ENCODE results near the gene WIPI1.

WIPI1 gene

DNA sequence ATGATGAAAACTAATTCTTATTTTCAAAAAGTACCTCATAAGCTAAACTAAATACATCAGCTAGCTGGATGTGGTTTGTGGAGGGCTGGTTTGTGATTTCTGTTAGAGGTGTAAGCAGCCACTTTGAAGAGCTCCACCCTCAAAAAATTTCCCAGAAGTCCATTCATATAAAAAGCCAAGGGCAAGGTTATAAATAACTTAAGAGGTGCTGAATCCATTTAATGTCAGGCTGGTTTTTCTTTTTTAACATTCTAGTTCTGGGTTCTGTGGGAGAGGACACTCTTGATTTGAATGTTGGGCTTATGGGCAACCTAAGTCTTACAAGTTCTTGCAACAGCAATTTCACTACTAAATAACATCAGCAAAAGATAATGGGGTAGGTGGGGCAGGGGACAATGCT is 3.4 kb upstream of the WIPI1 start:
- Histone ChIP-seq H2BK15ac (ENCODE audit: low read length) (no peak overlapping the region), H3K9me3 (replicated peaks in 1 of 2; ENCODE audit: control insufficient read depth in 2 of 2, insufficient read depth in 1 of 2, low read depth in 1 of 2, low read length in 2 of 2) (no peaks in the 10 kb centered on the region), H3K4me1 (ENCODE audit: control insufficient read depth in 2 of 2, insufficient read depth in 1 of 2, low read depth in 1 of 2, low read length in 2 of 2) (peaks cover 4 to 16% of the 10 kb centered on the region in 2 donors), H3K36me3 (replicated peaks in 1 of 2; ENCODE audit: control insufficient read depth in 2 of 2, insufficient read depth in 2 of 2, low read length in 2 of 2) (no peaks in the 10 kb centered on the region), H3K14ac (ENCODE audit: low read length) (no peak overlapping the region), H2BK12ac (ENCODE audit: low read length) (no peak overlapping the region), H2AFZ (ENCODE audit: low read length) (no peak overlapping the region), H3K23ac (ENCODE audit: low read depth, low read length, poor library complexity) (no peak overlapping the region), H3K9ac (ENCODE audit: low read depth, low read length, poor library complexity) (no peak overlapping the region), H4K91ac (ENCODE audit: low read depth, low read length, poor library complexity) (no peak overlapping the region), H3K4ac (ENCODE audit: low read length) (no peak overlapping the region), H3K18ac (ENCODE audit: low read length) (no peak overlapping the region), H3K27me3 (ENCODE audit: control insufficient read depth in 3 of 3, insufficient read depth in 3 of 3, low read depth in 1 of 3, low read length in 3 of 3) (peaks cover 0 to 9% (median 2%) of the 10 kb centered on the region in 3 experiments), H2BK5ac (ENCODE audit: low read length) (no peak overlapping the region), H3K4me3 (ENCODE audit: low read length in 2 of 2) (no peak overlapping the region), H3K4me2 (ENCODE audit: insufficient read depth, low read length, poor library complexity, severe bottlenecking) (no peak overlapping the region), H2AK5ac (ENCODE audit: low read depth, low read length) (no peak overlapping the region), H4K8ac (ENCODE audit: low read depth, low read length) (no peak overlapping the region), H3K27ac (replicated peaks; ENCODE audit: low read length) (no peak overlapping the region), H3K79me1 (ENCODE audit: low read depth, low read length) (no peaks in the 10 kb centered on the region), H2BK120ac (ENCODE audit: low read depth, low read length) (no peak overlapping the region)
- no peak for DNase-seq (ENCODE audit: low spot score)

DNA sequence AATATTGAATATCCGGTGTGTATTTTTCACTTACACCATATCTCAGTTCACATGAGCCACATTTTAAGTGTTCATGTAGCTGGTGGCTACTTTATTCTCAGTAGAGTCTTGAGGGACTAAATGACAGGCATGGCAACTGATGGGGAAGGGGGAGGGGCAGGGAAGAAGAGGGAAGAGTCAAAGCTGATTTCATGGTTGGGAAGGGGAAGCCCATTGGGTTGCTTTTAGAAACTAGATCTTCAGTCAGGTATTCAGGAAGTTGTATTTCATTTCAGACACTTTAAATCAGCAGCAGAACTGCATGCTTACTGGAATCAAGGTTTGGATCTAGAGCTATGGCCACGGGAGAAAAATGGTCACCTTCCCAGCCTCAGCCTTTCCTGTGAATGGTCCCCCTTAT is 2.9 kb upstream of the WIPI1 start:
- Histone ChIP-seq H3K18ac (ENCODE audit: low read length) (no peak overlapping the region), H4K8ac (ENCODE audit: low read depth, low read length) (no peak overlapping the region), H3K4me1 (ENCODE audit: control insufficient read depth in 2 of 2, insufficient read depth in 1 of 2, low read depth in 1 of 2, low read length in 2 of 2) (peaks cover 4 to 16% of the 10 kb centered on the region in 2 donors), H2BK120ac (ENCODE audit: low read depth, low read length) (no peak overlapping the region), H3K4me2 (ENCODE audit: insufficient read depth, low read length, poor library complexity, severe bottlenecking) (no peak overlapping the region), H2AFZ (ENCODE audit: low read length) (no peak overlapping the region), H3K4me3 (ENCODE audit: low read length in 2 of 2) (no peak overlapping the region), H2AK5ac (ENCODE audit: low read depth, low read length) (no peak overlapping the region), H2BK12ac (ENCODE audit: low read length) (no peak overlapping the region), H3K27ac (replicated peaks; ENCODE audit: low read length) (no peak overlapping the region), H2BK5ac (ENCODE audit: low read length) (no peak overlapping the region), H3K9ac (ENCODE audit: low read depth, low read length, poor library complexity) (no peak overlapping the region), H3K23ac (ENCODE audit: low read depth, low read length, poor library complexity) (no peak overlapping the region), H3K4ac (ENCODE audit: low read length) (no peak overlapping the region), H3K9me3 (replicated peaks in 1 of 2; ENCODE audit: control insufficient read depth in 2 of 2, insufficient read depth in 1 of 2, low read depth in 1 of 2, low read length in 2 of 2) (no peaks in the 10 kb centered on the region), H2BK15ac (ENCODE audit: low read length) (no peak overlapping the region), H3K14ac (ENCODE audit: low read length) (no peak overlapping the region), H3K36me3 (replicated peaks in 1 of 2; ENCODE audit: control insufficient read depth in 2 of 2, insufficient read depth in 2 of 2, low read length in 2 of 2) (no peaks in the 10 kb centered on the region), H4K91ac (ENCODE audit: low read depth, low read length, poor library complexity) (no peak overlapping the region), H3K79me1 (ENCODE audit: low read depth, low read length) (no peaks in the 10 kb centered on the region), H3K27me3 (ENCODE audit: control insufficient read depth in 3 of 3, insufficient read depth in 3 of 3, low read depth in 1 of 3, low read length in 3 of 3) (peaks cover 0 to 9% (median 2%) of the 10 kb centered on the region in 3 experiments)
- no CpG with 5 or more reads among the region's 2 CpGs for WGBS, 2 donors (ENCODE audit: extremely low coverage in 2 of 2, insufficient read length in 2 of 2, insufficient replicate concordance in 1 of 2)
- DNase-seq (ENCODE audit: low spot score), result no peak

DNA sequence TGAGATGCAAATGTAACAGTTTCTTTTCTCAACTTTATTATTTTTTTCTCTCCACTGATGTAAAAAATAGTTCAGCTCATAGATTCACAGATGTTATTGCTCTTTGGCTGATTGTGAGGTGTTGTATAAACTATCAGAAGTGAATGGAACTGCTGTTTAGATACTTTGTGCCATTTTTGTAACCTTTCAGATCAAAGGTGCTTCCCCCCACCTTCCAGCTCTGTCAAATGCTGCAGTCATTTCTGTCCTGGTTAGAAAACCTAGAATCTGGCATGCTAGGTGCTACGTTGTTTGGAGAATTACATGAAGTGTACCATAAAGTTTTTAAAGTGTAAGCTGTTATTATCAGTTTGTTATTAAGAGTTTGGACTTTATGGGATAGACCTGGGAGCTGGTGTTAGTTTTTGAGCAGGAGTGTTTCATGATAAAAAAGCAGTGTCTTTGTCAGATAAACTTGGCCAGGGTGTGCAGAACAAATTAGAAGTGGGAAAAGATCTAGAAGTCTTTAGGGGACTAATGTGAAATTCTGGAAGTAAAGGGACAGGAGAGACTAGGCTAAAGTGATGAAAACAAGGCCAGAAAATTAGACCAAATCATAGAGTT is 1.8 kb upstream of the WIPI1 start:
- Histone ChIP-seq H3K9ac (ENCODE audit: low read depth, low read length, poor library complexity) (no peak overlapping the region), H3K9me3 (replicated peaks in 1 of 2; ENCODE audit: control insufficient read depth in 2 of 2, insufficient read depth in 1 of 2, low read depth in 1 of 2, low read length in 2 of 2) (no peaks in the 10 kb centered on the region), H3K79me1 (ENCODE audit: low read depth, low read length) (no peaks in the 10 kb centered on the region), H3K4me2 (ENCODE audit: insufficient read depth, low read length, poor library complexity, severe bottlenecking) (no peak overlapping the region), H2AFZ (ENCODE audit: low read length) (no peak overlapping the region), H2BK120ac (ENCODE audit: low read depth, low read length) (no peak overlapping the region), H3K23ac (ENCODE audit: low read depth, low read length, poor library complexity) (no peak overlapping the region), H4K91ac (ENCODE audit: low read depth, low read length, poor library complexity) (no peak overlapping the region), H3K4ac (ENCODE audit: low read length) (no peak overlapping the region), H3K4me3 (ENCODE audit: low read length in 2 of 2) (no peak overlapping the region), H2AK5ac (ENCODE audit: low read depth, low read length) (no peak overlapping the region), H3K14ac (ENCODE audit: low read length) (no peak overlapping the region), H3K4me1 (ENCODE audit: control insufficient read depth in 2 of 2, insufficient read depth in 1 of 2, low read depth in 1 of 2, low read length in 2 of 2) (peaks cover 4 to 16% of the 10 kb centered on the region in 2 donors), H3K36me3 (replicated peaks in 1 of 2; ENCODE audit: control insufficient read depth in 2 of 2, insufficient read depth in 2 of 2, low read length in 2 of 2) (no peaks in the 10 kb centered on the region), H3K27ac (replicated peaks; ENCODE audit: low read length) (no peak overlapping the region), H3K27me3 (ENCODE audit: control insufficient read depth in 3 of 3, insufficient read depth in 3 of 3, low read depth in 1 of 3, low read length in 3 of 3) (peaks cover 0 to 9% (median 2%) of the 10 kb centered on the region in 3 experiments), H2BK12ac (ENCODE audit: low read length) (no peak overlapping the region), H2BK5ac (ENCODE audit: low read length) (no peak overlapping the region), H3K18ac (ENCODE audit: low read length) (no peak overlapping the region), H4K8ac (ENCODE audit: low read depth, low read length) (no peak overlapping the region), H2BK15ac (ENCODE audit: low read length) (no peak overlapping the region)
- DNase-seq (ENCODE audit: low spot score), result no peak
- no CpG with 5 or more reads among the region's 1 CpG for WGBS, 2 donors (ENCODE audit: extremely low coverage in 2 of 2, insufficient read length in 2 of 2, insufficient replicate concordance in 1 of 2)

DNA sequence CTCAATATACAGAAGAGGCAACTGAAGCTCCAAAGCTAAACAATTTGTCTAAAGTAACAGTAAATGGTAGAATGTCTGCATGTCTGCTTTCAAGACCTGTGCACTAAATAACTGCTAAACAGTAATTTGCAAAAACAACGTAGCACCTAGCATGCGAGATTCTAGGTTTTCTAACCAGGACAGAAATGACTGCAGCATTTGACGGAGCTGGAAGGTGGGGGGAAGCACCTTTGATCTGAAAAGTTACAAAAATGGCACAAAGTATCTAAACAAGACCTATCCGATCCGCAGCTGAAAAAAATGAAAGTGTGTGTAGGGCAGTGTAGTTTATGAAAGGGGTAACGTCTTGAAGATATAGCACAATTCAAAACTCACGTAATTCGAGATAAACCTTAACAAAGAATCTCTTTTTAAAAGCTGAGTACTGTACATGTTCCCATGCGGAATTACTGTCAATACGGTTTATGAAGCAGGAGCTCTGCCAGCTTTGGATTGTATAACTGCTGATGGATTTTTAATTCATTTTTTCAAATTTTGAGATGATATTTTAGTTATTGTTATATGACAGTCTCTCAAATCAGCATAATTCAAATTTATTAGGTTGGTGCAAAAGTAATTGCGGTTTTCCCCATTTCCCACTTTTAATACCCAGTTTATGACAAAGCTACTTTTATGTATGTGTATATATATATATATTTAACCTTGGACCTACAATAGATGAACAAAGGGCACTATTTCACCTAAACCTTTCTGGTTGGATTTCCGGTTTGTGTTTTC is 1.2 kb upstream of the WIPI1 start:
- Histone ChIP-seq H3K79me1 (ENCODE audit: low read depth, low read length) (no peaks in the 10 kb centered on the region), H3K27ac (replicated peaks; ENCODE audit: low read length) (no peak overlapping the region), H3K9me3 (replicated peaks in 1 of 2; ENCODE audit: control insufficient read depth in 2 of 2, insufficient read depth in 1 of 2, low read depth in 1 of 2, low read length in 2 of 2) (no peaks in the 10 kb centered on the region), H3K4ac (ENCODE audit: low read length) (no peak overlapping the region), H2BK120ac (ENCODE audit: low read depth, low read length) (no peak overlapping the region), H3K14ac (ENCODE audit: low read length) (no peak overlapping the region), H3K4me1 (ENCODE audit: control insufficient read depth in 2 of 2, insufficient read depth in 1 of 2, low read depth in 1 of 2, low read length in 2 of 2) (peaks cover 4 to 16% of the 10 kb centered on the region in 2 donors), H3K4me3 (ENCODE audit: low read length in 2 of 2) (peak overlapping the region in 1 of 2 donors; percentile 39), H4K8ac (ENCODE audit: low read depth, low read length) (no peak overlapping the region), H3K18ac (ENCODE audit: low read length) (no peak overlapping the region), H2BK15ac (ENCODE audit: low read length) (no peak overlapping the region), H2AK5ac (ENCODE audit: low read depth, low read length) (no peak overlapping the region), H3K27me3 (ENCODE audit: control insufficient read depth in 3 of 3, insufficient read depth in 3 of 3, low read depth in 1 of 3, low read length in 3 of 3) (peaks cover 0 to 9% (median 2%) of the 10 kb centered on the region in 3 experiments), H3K9ac (ENCODE audit: low read depth, low read length, poor library complexity) (no peak overlapping the region), H2BK5ac (ENCODE audit: low read length) (no peak overlapping the region), H3K36me3 (replicated peaks in 1 of 2; ENCODE audit: control insufficient read depth in 2 of 2, insufficient read depth in 2 of 2, low read length in 2 of 2) (no peaks in the 10 kb centered on the region), H3K4me2 (ENCODE audit: insufficient read depth, low read length, poor library complexity, severe bottlenecking) (peak overlapping the region; percentile 92), H4K91ac (ENCODE audit: low read depth, low read length, poor library complexity) (no peak overlapping the region), H2BK12ac (ENCODE audit: low read length) (no peak overlapping the region), H2AFZ (ENCODE audit: low read length) (peak overlapping the region; percentile 83), H3K23ac (ENCODE audit: low read depth, low read length, poor library complexity) (no peak overlapping the region)
- no peak for DNase-seq (ENCODE audit: low spot score)
- no CpG with 5 or more reads among the region's 12 CpGs for WGBS, 2 donors (ENCODE audit: extremely low coverage in 2 of 2, insufficient read length in 2 of 2, insufficient replicate concordance in 1 of 2)

Data from neuronal stem cell (in vitro differentiated cells).